Measurements from ENCODE around the gene KCTD19.

KCTD19 gene

DNA sequence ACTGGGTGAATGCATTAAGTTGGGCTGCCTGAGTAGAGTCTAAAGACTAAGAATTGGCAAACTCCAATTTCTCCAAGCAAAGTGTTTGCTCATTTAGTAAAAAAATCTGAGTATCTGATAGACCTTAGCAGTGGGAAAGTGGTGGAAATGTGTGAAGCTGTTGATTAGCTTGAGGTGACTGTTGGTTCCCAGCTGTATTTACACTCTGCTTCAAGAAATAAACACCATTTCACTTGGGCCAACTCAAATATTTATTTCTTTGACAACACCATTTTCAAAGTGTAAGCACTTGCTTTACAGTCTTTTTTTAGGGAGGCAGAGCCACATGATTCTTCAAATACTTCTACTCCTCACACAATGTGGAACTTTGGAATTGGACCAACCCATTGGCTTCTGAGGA lies 8.7 kb downstream of the KCTD19 start:
- no peak for DNase-seq (ENCODE audit: low spot score)

DNA sequence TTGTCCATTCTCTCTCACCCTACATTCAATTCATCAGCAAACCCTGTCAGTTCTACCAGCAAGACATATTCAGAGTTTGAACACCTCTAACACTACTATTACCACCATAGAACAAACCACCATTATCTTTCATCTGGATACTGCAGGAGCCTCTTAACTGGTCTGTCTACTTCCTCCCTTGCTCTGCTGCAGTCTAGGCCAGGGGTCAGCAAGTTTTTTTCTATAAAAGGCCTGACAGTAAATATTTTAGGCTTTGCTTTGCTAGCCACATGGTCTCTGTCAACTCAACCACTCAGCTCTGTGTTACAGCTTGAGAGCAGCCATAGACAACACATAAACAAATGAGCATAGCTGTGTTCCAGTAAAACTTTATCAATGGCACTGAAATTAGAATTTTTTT lies 13.8 kb downstream of the KCTD19 start:
- no peak for DNase-seq (ENCODE audit: low spot score)

DNA sequence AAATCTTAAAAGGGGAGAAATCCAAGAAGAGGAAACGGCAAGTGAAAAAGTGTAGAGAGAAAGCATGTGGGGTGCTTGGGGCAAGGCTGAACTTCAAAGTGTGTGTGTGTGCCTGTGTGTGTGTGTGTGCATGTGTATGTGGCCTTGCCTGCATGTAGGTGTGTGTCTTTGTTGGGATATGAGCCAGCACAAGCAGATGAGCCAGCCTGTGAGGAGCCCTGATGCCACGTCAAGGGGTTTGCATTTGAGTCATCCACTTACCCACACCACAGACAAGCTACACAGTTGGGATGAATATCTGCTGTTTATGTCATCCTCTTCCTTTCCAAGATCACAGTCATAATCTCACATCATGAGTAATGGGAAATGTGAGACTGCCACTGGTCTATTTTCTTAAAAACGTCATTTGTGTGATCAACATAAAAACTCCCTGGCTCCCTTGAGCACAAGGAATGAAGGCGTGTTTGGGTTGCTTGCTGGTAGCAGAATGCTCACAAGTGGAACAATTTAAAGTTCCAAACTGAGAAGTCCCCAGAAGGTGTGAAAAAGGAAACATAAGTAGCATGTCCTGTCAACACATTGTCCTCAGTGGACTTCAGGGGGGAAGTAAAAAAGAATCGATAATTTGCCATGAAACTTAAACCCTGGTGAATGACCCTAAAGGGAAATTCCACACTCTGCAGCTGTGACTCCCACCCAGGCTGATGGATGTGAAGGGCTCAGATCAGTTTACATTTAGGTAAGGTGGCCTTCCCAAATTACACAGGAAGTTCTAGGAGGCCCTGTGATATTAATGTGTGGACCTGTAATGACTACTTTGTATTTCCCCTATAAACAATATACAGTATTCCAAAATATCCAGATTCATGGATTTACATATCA lies 14.7 kb downstream of the KCTD19 start:
- DNase-seq (ENCODE audit: low spot score), result no peak

DNA sequence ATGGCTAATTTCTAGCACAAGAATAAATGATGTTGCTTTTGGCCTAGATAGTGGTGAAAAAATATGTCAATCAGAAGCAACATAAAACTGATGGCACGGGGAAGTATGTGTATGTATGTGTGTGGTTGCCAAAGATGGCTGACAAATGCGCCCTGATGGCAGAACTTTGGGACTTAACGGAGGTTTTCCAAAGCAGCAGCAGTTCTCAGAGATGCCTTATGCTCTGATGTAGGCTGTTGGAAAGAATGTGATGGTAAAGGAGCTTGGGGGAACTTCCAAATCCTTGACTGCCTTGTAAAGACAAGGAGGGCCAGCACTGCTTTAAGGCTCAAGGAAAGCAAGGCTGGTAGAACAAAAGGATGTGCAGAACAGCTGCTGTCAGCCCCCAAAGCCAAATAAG lies 16.0 kb downstream of the KCTD19 start:
- DNase-seq (ENCODE audit: low spot score), result no peak

DNA sequence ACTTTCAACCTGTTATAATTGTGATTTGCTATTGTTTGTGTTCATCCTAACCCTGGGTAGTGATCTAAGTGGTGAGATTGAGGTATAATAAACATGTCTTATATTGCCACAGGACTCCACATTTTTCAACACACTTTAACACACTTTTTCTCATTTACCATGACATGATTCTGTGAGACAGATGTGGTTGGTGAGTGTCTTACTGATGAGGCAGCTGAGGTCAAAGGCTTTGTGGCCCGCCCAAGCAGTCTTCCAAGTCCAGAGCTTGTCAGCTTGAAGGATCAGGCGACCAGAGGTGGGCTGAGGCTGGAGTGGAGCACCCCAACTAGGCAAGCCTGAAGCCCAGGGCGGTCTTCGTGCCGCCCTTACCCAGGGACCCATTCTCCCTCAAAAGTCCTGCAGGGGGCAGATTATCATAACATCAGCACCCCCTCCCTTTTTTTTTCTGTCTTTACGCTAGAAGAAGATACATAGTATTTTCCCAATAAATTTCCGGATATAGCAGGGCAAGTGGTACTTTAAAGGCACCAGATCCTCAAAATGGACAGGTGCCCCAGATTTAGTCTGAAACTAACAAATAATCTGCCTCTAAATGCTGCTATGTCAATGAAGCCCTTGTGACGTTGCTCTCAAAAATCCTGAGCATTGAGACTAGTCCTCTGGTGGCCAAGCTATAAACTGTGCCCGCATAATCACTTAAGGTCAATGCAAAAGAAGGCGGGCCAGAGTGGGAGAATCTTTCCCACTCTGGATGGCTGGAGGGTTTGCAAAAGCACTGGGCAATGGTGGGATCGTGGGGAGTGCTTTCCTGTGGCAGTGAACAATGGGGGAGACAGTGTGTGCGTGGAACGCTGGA lies 21.1 kb downstream of the KCTD19 start:
- DNase-seq (ENCODE audit: low spot score), result no peak

DNA sequence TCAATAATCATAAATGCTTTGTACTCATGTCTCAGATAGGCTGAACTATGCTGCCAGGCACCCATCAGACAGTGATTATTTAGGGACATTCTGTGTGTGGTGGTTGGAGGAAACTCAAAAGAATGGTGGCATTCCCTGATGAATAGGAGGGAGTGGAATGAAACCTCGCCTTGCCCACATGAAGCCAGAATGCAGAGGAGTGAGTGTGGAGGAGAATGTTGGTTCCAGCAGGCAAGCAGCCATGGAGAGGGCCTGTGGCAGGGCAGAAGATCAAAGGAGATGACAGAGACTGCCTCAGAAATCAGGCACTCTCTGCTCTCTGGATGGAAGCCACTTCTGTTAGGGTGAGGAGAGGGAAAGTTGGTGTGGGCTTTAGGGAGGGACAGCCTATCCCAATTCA lies 22.5 kb downstream of the KCTD19 start:
- DNase-seq (ENCODE audit: low spot score), result no peak

DNA sequence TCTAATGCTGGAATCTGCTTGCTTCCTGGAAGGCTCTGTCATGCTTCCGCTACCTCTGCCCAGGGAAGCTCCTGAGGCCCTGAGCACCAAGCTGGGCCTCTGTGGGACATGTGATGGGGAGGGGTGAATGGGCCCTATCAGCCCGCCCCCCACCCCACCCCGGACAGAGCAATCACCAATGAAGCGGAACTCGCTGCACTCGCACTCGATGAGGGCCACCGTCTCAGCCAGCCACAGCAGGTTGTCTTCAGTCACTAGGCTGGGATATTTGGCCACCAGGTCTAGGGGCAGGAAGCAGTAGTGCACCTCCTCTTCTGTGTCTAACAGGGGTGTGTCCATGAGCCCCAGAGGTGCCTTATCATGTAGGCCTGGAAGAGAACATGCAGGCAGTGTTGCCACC lies 23.6 kb downstream of the KCTD19 start:
- no peak for DNase-seq (ENCODE audit: low spot score)

DNA sequence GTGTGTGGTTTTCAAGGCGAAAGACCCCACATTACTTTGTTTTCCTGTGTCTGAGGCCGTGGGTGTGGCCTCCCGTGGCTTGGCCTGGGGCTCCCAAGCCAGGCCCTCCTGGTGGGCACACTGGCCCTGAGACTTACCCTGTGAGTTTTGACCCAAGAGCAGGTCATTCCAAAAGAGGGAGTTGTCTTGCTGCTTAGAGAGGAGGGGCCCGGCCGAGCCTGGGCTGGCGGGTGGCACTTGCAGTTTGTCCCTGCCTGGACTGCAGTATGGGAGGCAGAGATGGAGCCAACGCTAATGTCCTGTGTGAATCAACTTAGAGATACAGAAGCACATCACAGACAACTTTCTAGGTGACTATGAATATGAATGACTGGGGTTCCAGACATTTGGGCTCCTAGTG lies 24.5 kb downstream of the KCTD19 start:
- DNase-seq (ENCODE audit: low spot score), result no peak

DNA sequence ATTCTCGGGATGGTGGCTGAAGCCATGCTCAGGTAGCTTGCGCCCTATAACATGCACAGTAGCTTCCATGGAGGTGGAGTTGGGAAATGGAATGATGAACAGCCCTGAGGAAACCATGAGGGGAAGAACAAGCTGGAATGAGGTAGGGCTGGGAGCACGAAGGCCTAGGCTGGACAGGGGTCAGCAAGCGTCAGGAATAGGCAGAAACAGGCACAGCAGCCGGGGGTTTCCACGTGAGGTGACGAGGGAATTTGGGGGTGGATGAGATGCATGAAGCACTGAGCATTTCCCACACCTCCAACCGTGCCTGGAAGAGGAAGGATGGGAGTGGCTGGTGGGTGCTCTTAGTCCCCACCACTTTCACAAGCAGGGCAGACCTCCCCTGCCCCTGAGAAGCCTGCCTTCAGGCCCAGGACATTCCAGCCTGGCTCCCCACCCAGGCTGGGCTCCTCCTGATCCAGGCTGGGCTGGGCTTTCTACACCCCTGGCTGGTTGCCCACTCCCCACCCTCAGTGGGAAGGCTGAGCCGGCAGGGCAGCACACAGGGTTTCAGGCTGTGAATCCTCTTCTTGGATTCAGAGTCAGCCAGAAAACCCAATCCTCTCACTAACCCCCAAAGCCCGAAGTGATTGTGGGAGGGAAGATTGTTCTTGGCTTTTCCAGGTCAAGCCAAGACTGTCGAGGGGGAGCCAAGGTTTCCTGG lies 25.3 kb downstream of the KCTD19 start:
- no peak for DNase-seq (ENCODE audit: low spot score)

DNA sequence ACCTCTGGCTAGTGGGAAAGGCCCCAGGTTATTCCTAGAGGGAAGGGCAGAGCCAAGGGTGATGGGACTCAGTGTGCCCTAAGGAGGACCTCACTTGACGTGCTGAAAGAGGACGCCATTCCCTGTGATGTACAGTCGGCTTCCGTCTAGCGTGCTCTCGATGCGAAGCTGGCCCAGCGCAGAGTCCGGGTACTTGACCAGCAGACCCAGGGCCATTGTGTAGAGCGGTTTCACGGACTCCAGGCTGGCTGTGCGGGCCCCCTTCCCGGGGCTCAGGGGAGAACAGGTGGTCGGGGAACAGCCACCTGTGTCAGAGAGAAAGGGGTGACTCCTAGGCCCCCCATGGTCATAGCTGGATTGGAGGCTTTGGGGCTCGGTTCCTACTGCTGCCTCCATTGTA lies 27.3 kb downstream of the KCTD19 start:
- DNase-seq (ENCODE audit: low spot score), result no peak

DNA sequence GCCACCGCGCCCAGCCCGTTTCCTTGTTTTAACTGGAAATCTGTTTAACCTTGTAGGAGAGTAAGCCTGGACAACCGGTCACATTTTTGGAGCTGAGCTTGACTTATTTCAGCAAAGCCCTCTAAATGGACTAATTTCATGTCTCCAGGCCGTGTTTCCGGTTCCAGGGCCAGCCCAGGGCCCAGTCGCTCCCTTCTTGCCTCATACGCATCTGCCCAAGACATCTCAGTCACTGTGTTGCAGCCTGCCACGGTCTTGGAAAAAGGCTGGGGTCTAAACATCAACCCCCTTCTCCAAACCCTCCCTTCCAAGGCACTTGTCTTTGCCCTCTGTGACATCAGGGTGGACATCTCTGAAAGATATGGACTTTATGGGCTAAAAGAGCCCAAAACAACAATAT lies 28.3 kb downstream of the KCTD19 start:
- DNase-seq (ENCODE audit: low spot score), result no peak

DNA sequence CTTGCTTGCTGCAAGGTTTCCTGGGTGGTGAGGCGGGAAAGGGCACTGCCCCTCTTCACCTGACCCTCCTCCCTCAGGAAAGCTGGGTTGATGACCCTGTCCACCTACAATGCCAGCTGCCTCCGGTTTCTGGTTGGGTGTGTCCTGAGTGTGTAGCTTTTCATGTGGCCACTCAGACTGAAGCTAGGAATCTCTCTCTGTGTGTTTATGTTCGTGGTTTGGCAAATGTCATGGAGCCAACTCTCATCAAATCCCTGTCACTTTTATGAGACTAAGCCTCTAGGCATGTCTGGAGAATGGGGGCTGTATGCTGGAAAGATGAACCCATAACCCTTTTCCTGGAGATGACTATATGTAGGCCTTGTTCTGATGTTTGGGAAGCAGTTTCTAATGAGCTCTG lies 30.1 kb downstream of the KCTD19 start:
- DNase-seq (ENCODE audit: low spot score), result no peak

DNA sequence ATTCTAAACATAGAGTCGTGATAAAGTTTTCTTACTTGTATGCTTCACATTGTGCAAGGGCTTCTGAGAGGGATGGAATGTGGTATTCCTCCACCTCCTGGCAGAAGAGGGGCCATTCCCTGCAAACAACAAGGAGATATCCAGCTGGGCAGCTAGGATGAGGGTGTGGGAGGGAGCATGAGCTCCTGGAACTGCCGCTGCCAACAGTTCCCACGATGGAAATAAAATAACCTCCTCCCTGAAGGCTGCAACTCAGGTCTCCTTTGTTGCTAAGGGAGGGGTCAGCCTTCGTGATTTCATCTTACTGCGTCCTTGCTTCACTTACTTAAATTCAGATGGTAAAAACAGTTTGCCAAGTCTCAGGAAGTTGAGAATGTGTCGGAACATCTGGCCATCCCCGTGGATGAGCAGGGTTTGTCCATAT lies 31.6 kb downstream of the KCTD19 start:
- no peak for DNase-seq (ENCODE audit: low spot score)

DNA sequence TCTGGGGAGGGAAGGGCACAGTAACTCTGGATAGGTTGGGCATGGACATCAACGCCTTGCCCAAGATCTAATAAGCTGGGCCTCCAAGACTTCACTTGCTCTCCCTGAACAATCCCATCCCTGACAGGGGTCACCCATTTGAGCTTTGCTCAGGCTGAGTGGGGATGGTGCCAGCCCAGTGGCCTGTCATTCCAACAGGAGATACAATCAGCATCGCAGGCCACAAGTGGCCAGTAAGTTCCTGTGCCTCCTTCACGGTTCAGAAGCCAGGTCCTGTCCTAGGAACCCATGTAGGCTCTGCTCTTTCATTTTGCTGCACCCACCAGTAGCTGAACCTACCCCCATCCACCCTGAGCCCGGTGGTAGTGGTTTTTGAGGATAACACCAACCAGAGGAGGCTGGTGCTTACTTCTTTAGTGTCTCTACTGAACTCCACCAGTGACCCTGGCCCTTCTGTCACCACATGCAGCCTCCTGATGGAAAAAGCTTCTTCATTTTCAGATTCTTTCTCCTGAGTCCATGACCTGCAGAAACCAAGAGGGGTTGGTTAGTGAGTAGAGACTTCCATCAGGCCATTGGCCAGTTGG lies 32.3 kb downstream of the KCTD19 start:
- no peak for DNase-seq (ENCODE audit: low spot score)

DNA sequence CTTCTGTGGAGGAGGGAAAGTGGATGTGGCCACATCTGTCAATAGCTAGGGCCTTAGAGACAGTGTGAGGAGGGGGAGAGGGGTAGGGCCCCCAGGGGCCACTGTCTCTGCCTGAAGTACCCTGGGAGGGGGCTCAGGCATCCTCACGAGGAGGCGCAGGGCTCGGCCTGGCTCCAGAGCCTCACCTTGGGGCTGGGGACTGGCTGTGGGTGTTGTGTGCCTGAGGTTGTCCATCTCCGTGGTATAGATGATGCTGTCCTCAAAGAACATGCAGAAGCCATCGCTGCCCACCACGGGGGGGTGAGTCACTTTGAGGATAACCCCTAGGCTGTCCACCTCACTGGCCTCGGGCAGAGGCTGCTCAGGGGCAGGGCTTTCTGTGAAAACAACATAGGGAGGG lies 35.1 kb downstream of the KCTD19 start:
- DNase-seq (ENCODE audit: low spot score), result no peak

DNA sequence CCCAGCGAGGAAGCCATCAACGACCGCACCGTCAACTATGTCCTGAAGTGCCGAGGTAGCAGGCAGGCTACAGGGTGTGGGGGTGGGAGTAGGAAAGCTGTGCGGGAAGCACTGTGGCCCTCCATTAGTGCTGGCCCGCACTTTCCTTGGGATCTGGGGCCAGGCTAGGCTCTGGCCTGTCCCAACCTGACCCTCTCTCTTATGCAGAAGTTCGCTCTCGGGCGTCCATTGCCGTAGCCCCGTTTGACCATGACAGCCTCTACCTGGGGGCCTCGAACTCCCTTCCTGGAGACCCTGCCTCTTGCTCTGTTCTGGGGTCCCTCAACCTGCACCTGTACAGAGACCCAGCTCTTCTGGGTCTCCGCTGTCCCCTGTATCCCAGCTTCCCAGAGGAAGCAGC lies 38.6 kb downstream of the KCTD19 start:
- DNase-seq (ENCODE audit: low spot score), result no peak

DNA sequence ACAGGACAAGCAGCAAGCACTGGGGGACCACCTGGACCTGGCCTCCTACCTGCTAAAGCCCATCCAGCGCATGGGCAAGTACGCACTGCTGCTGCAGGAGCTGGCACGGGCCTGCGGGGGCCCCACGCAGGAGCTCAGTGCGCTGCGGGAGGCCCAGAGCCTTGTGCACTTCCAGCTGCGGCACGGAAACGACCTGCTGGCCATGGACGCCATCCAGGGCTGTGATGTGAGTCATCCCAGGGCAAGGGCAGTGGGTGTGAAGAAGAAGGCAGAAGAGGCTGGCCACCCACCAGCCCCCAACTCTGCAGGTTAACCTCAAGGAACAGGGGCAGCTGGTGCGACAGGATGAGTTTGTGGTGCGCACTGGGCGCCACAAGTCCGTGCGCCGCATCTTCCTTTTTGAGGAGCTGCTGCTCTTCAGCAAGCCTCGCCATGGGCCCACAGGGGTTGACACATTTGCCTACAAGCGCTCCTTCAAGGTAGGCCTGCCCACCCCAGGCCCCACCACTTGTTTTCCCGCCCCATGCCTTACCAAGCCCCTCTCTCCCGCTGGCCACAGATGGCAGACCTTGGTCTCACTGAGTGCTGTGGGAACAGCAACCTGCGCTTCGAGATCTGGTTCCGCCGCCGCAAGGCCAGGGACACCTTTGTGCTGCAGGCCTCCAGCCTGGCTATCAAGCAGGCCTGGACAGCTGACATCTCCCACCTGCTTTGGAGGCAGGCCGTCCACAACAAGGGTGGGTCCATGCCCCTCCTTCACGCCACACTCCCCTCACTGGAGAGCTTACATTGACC lies 39.9 kb downstream of the KCTD19 start:
- no peak for DNase-seq (ENCODE audit: low spot score)

DNA sequence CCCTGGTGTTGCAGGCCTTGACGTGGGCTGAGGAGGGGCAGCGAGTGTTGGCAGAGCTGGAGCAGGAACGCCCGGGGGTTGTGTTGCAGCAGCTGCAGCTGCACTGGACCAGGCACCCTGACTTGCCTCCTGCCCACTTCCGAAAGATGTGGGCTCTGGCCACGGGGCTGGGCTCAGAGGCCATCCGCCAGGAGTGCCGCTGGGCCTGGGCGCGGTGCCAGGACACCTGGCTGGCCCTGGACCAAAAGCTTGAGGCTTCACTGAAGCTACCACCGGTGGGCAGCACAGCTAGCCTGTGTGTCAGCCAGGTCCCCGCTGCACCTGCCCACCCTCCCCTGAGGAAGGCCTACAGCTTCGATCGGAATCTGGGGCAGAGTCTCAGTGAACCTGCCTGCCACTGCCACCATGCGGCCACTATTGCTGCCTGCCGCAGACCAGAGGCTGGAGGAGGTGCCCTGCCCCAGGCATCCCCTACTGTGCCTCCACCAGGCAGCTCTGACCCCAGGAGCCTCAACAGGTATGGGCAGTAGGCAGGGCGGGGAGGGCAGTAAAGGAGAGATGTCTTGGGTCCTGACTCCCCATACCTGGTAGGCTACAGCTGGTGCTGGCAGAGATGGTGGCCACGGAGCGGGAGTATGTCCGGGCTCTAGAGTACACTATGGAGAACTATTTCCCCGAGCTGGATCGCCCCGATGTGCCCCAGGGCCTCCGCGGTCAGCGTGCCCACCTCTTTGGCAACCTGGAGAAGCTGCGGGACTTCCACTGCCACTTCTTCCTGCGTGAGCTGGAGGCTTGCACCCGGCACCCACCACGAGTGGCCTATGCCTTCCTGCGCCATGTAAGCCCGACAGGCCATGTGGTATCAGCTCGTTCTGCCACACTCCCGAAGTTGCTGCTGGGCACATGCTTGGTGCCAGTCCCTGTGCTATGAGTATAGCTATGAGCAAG lies 41.6 kb downstream of the KCTD19 start:
- peak; percentile 84 for DNase-seq (ENCODE audit: low spot score)

DNA sequence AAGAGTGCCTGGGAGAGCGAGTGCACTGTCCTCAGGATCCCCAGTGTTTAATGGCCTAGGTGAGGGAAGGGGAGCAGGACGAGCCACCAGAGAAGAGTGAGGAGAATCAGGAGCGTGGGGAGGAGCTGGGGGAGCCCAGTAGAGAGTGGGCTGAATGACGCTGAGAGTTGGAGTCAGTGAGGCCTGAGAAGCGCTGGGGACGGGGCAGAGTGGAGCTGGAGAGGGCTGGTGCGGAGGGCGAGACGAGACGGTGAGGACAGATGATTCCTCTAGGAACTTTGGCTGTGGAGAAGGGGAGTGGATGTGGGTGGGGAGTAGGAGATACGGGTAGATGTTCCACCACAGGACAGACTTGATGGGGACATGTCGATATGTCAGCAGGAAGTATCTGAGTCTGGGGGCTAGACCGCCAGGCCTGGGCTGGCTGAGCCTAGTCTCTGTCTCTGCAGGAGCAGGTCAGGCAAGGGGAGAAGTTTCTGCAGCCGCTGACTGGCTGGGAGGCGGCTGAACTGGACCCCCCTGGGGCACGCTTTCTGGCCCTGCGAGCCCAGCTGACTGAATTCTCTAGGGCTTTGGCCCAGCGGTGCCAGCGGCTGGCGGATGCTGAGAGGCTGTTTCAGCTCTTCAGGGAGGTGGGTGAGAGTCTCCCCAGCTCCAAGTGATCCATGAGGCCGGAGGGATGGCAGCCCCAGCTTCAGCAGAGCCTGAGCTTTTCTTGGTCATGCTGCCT lies 42.5 kb downstream of the KCTD19 start:
- DNase-seq (ENCODE audit: low spot score), result no peak

Data from HuH-7 (cell line).